Retinal pigment epithelial cell (primary cell): ENCODE measurements around the gene ACOT9.

Experiments
- DNase-seq: peaks from one replicate; pipeline ENCODE4 v3.0.0-alpha.2; 2010; ENCODE audit warnings: low read depth
- H3K4me3 ChIP-seq: 2 replicates; pipeline ENCODE4 v1.5.1; 2011; ENCODE audit warnings: mild to moderate bottlenecking, low read length, control low read depth, moderate library complexity
- CTCF ChIP-seq: conservative IDR thresholded peaks from 2 replicates; pipeline ENCODE4 v1.5.1; 2011; ENCODE audit warnings: low read depth, low read length, control low read depth, inconsistent platforms

The ACOT9 gene

GRCh38 chrX:23786268-23786815 is 43.3 kb upstream of the ACOT9 start:
- DNase-seq, result no peak
- TF ChIP-seq CTCF, result no peak
- H3K4me3 ChIP-seq, result no peak overlapping the region

GRCh38 chrX:23785580-23785979 is 42.5 kb upstream of the ACOT9 start:
- H3K4me3 ChIP-seq, result no peak overlapping the region
- TF ChIP-seq CTCF, result no peak
- DNase-seq, result no peak

- H3K4me3 ChIP-seq, result peak overlapping the region; percentile 84
- no peak for TF ChIP-seq CTCF
- no peak for DNase-seq
Measured at GRCh38 chrX:23784470-23785331, 41.6 kb upstream of the ACOT9 start.

GRCh38 chrX:23783589-23784469 is 40.8 kb upstream of the ACOT9 start:
- peak overlapping the region; percentile 84 for H3K4me3 ChIP-seq
- no peak for DNase-seq
- no peak for TF ChIP-seq CTCF

- peak within 1 kb of the TSS; percentile 84 for H3K4me3 ChIP-seq
- peak; percentile 65 for DNase-seq
- TF ChIP-seq CTCF, result peak; percentile 67
Measured at GRCh38 chrX:23782863-23783588, 40.0 kb upstream of the ACOT9 start, which contains the start of gene SAT1. Gene SAT1, plus strand, starts transcription at chrX:23783173. Its CDS starts 179 bp downstream, at chrX:23783352.

- DNase-seq, result no peak
- no peak for TF ChIP-seq CTCF
- peak overlapping the region; percentile 50 for H3K4me3 ChIP-seq
Measured at GRCh38 chrX:23782455-23782854, 39.4 kb upstream of the ACOT9 start.
